LNCaP clone FGC (cell line): ENCODE measurements around the gene WNT4.

Experiments
- DNase-seq: peaks from one replicate; pipeline ENCODE4 v3.0.0-alpha.2; 2011; ENCODE audit warnings: low read depth
- H3K4me3 ChIP-seq: 2 replicates; pipeline ENCODE4 v1.5.1; 2011; ENCODE audit warnings: mild to moderate bottlenecking, low read depth, low read length, control low read depth
- TF ChIP-seq, protein P1 (sequence below): IDR thresholded peaks from 2 replicates; pipeline ENCODE4 v1.5.1; 2012; ENCODE audit warnings: mild to moderate bottlenecking; ENCODE audit not compliant: control insufficient read depth, insufficient read depth; ENCODE audit errors: extremely low read depth

WNT4 gene

DNA sequence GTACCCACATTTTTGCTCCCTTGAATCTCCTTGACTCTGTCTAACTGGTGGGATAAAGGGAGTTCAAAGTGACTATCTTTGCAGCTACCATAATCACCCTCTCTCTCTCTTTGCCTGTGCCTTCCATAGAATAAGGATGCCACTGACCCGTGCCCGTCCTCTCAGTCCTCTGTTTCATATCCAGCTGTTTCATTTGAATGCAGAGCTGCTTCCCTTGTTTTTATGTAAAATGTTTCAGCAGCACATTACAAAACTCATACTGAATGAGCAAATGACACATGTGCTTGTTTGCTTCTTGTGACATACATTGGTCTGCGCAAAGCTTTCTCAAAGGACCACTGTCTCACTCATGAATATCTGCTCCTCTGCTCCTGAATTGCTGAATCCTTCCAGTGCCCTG, 52.0 kb downstream of the WNT4 start:
- TF ChIP-seq, protein P1, sequence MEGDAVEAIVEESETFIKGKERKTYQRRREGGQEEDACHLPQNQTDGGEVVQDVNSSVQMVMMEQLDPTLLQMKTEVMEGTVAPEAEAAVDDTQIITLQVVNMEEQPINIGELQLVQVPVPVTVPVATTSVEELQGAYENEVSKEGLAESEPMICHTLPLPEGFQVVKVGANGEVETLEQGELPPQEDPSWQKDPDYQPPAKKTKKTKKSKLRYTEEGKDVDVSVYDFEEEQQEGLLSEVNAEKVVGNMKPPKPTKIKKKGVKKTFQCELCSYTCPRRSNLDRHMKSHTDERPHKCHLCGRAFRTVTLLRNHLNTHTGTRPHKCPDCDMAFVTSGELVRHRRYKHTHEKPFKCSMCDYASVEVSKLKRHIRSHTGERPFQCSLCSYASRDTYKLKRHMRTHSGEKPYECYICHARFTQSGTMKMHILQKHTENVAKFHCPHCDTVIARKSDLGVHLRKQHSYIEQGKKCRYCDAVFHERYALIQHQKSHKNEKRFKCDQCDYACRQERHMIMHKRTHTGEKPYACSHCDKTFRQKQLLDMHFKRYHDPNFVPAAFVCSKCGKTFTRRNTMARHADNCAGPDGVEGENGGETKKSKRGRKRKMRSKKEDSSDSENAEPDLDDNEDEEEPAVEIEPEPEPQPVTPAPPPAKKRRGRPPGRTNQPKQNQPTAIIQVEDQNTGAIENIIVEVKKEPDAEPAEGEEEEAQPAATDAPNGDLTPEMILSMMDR: no peak
- H3K4me3 ChIP-seq: no peak overlapping the region
- no peak for DNase-seq

DNA sequence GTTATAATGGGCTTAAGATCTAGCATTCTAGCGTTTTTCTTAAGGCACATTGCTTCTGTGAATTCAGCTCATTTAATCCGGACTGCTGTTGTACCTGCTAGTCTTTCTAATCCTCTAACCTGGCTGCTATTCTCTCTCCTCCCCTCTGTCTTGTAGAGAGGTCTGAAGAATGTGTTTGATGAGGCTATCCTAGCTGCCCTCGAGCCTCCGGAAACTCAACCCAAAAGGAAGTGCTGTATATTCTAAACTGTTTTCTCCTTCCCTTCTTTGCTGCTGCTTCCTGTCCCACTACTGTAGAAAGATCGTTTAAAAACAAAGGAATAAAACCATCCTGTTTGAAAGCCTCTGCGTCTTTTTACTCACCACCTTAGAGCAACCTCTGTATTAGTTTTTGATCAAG, 53.1 kb downstream of the WNT4 start:
- TF ChIP-seq, protein P1: no peak
- H3K4me3 ChIP-seq: no peak overlapping the region
- DNase-seq: no peak

DNA sequence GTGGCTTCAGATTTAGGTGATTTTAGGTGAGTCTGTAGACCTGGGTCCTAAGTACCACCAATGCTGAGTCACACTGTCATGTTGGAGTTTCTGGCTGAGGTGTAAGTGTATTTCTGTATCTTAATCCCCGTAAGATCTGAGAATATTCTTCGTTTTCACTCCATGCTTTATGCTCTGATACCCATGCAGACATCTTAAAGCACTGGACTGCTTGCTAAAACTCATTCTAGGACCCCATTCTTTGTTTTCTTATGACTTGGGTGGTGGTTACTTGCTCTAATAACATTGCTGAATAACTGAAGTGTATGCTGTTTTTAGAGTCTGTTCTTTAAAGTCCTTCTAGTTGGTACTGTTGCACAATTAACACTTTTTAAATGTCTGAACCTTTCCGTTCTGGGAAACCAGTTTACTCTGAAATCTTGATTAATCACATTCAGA, 53.7 kb downstream of the WNT4 start:
- H3K4me3 ChIP-seq: no peak overlapping the region
- no peak for DNase-seq
- TF ChIP-seq, protein P1: no peak

DNA sequence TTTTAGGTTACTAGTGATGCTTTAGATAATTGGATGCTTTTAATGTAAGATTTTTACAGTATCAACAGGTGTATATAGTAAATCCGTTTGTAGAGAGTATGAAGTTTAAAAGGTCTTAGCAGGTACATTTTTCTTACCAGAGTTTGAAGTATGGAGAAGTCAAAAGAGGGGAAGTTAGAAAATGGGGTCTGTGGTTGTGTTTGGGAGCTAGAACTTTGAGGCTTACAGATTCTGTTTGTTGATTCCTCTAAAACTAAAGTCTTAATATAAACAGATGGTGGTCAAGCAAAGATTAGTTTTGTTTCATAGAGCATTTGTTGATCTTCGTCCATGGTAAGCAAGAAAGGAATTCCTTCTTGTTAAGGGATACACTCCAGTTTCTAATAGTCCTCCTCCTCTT, 54.6 kb downstream of the WNT4 start:
- DNase-seq: no peak
- no peak overlapping the region for H3K4me3 ChIP-seq
- TF ChIP-seq, protein P1: no peak

DNA sequence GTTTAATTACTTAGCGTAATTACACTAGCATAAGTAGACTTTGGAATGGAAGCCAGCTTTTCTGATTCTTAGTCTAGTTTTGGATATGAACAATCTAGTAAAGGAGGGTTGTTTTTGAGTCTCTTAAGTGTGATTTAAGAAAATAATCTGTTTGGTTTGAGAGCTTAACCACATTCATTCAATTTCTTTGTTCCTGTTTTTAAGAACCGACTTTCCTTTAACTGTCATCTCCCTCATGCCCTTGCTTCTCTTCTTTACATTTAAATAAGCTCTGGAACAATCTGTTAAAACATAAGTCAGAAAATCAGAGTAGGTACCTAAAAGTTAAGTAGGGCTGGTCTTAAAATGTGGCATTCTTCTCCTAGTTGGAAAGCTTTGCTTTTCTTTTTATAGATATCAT, 62.7 kb downstream of the WNT4 start:
- no peak overlapping the region for H3K4me3 ChIP-seq
- no peak for DNase-seq
- TF ChIP-seq, protein P1: no peak

DNA sequence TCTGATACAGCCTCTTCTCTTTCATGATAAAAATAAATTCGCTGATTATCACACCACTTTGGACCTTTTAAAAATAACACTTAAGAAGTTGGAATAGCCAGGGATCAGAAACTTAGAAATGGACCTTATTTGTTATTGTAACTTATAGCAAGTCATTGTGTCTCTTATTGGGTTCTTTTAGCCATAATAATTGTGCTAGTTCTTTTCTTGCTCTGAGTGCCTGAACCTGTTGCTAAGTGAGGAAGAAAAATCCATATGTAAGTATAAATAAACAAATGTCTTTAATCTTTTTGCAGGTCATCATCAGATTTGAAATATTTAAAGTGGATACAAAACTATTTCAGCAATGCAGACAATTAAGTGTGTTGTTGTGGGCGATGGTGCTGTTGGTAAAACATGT, 64.8 kb downstream of the WNT4 start:
- TF ChIP-seq, protein P1: no peak
- no peak overlapping the region for H3K4me3 ChIP-seq
- no peak for DNase-seq

DNA sequence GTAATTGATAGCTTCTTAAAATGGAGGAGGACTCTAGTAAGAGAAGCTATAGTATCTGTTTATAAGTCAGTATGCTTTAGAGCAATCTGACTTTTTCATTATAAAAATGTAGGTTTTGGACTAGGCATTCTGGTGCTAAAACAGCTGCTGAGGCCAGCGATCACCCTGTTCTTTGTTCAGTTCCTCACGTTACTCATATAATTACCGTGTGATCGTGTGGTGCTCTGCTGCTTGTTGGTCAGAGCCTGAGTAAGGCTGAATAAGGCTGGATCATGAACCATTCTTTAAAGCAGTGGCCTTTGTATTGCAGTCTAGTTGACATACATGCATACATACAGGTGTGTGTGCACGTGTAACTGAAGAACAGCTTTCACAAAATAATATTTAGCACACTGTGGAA, 65.2 kb downstream of the WNT4 start:
- DNase-seq: no peak
- no peak overlapping the region for H3K4me3 ChIP-seq
- TF ChIP-seq, protein P1: no peak
